H1 (cell line): ENCODE measurements around the gene PEX5L. TPM values are rescaled to one million over a fixed set of nuclear protein-coding genes. Genes with fewer than 3 reads are reported as not detected.

Source experiments
- CTCF ChIA-PET: fragments of 300-600 bp; sonication (Branson Sonifier 250); formaldehyde crosslinking; loops from one replicate; lab custom pipeline; 2021; ENCODE audit not compliant: partially characterized antibody; lab: Charles Lee
- POLR2A ChIA-PET: fragments of 300-600 bp; sonication (Branson Sonifier 250); formaldehyde crosslinking; loops from one replicate; lab custom pipeline; 2021; ENCODE audit warnings: inconsistent platforms; ENCODE audit not compliant: partially characterized antibody; lab: Charles Lee
- DNase-seq, 2 experiments: peaks; one replicate each; pipeline versions ENCODE4 v3.0.0 to v3.0.0-alpha.2; 2010 to 2022; ENCODE audit warnings: low spot score in 2 of 2, low read depth in 1 of 2, mixed read lengths in 1 of 2
- FAIRE-seq: peaks from 2 replicates; lab custom pipeline; 2011; peaks lifted over from hg19 to GRCh38; lab: Jason Lieb, UNC
- H2AFZ ChIP-seq: 2 replicates; pipeline ENCODE4 v1.8.1; 2012; ENCODE audit warnings: low read length, inconsistent platforms
- H2AK5ac ChIP-seq: 2 replicates; pipeline ENCODE4 v1.6.1; 2013; ENCODE audit warnings: low read depth, low read length
- H2BK120ac ChIP-seq: replicated peaks from 2 replicates; pipeline ENCODE3; 2013; ENCODE audit warnings: low read depth, low read length, inconsistent platforms
- H2BK12ac ChIP-seq: 2 replicates; pipeline ENCODE4 v1.6.1; 2013; ENCODE audit warnings: low read depth, low read length
- H2BK15ac ChIP-seq: 2 replicates; pipeline ENCODE4 v1.6.1; 2013; ENCODE audit warnings: low read length
- H2BK20ac ChIP-seq: 2 replicates; pipeline ENCODE4 v1.6.1; 2013; ENCODE audit warnings: low read length
- H2BK5ac ChIP-seq: 2 replicates; pipeline ENCODE4 v1.6.1; 2013; ENCODE audit warnings: low read depth, low read length
- H3K14ac ChIP-seq: 2 replicates; pipeline ENCODE4 v1.6.1; 2013; ENCODE audit warnings: inconsistent platforms; ENCODE audit not compliant: insufficient read length
- H3K18ac ChIP-seq: 2 replicates; pipeline ENCODE4 v1.6.1; 2013; ENCODE audit warnings: low read length; ENCODE audit errors: extremely low read depth
- H3K23ac ChIP-seq: 2 replicates; pipeline ENCODE4 v1.6.1; 2013; ENCODE audit warnings: inconsistent platforms; ENCODE audit not compliant: insufficient read length
- H3K23me2 ChIP-seq: 2 replicates; pipeline ENCODE4 v1.6.1; 2013; ENCODE audit warnings: low read depth, low read length
- H3K27ac ChIP-seq: 2 replicates; pipeline ENCODE4 v1.6.1; 2011; ENCODE audit warnings: low read depth, low read length, inconsistent platforms
- H3K27me3 ChIP-seq, 4 experiments: replicated peaks in 1 of 4; 1 replicate in 1 of 4; 2 replicates in 3 of 4; pipeline versions ENCODE4 v1.6.1 to v1.8.1; 2011 to 2013; ENCODE audit warnings: low read length in 3 of 4, mild to moderate bottlenecking in 3 of 4, inconsistent platforms in 2 of 4, mixed read lengths in 2 of 4, moderate library complexity in 1 of 4; ENCODE audit not compliant: control insufficient read depth in 3 of 4, insufficient read depth in 3 of 4; ENCODE audit errors: extremely low read depth in 1 of 4
- H3K36me3 ChIP-seq, 4 experiments: 2 replicates each; pipeline versions ENCODE4 v1.6.1 to v1.8.1; 2011 to 2013; ENCODE audit warnings: mild to moderate bottlenecking in 4 of 4, low read length in 3 of 4, moderate library complexity in 2 of 4, control low read depth in 1 of 4, inconsistent platforms in 1 of 4; ENCODE audit not compliant: insufficient read depth in 4 of 4, control insufficient read depth in 2 of 4
- H3K4ac ChIP-seq: replicated peaks from 2 replicates; pipeline ENCODE3; 2013; ENCODE audit warnings: low read length, low read depth, mixed read lengths, inconsistent platforms; ENCODE audit not compliant: insufficient read length
- H3K4me1 ChIP-seq, 4 experiments: replicated peaks in 1 of 4; 1 replicate in 1 of 4; 2 replicates in 3 of 4; pipeline versions ENCODE4 v1.6.1 to v1.8.1; 2011 to 2013; ENCODE audit warnings: low read length in 3 of 4, inconsistent platforms in 2 of 4, mixed read lengths in 1 of 4; ENCODE audit not compliant: insufficient read depth in 4 of 4, control insufficient read depth in 3 of 4
- H3K4me2 ChIP-seq, 2 experiments: 2 replicates each; pipeline versions ENCODE4 v1.6.1 to v1.8.1; 2011 to 2013; ENCODE audit warnings: low read depth in 2 of 2, low read length in 2 of 2, control low read depth in 1 of 2, inconsistent platforms in 1 of 2, mild to moderate bottlenecking in 1 of 2; ENCODE audit not compliant: insufficient read depth in 1 of 2
- H3K4me3 ChIP-seq, 4 experiments: fragments of 200-600, 300-600 bp in 1 of 4; sonication (generic), shearing (Covaris generic), sonication (Bioruptor Twin) in 1 of 4; 2 replicates each; pipeline versions ENCODE4 v1.5.1 to v1.8.1; 2011 to 2016; ENCODE audit warnings: low read length in 4 of 4, low read depth in 3 of 4, control low read depth in 2 of 4, inconsistent platforms in 2 of 4, mild to moderate bottlenecking in 2 of 4, mixed read lengths in 1 of 4, moderate library complexity in 1 of 4; ENCODE audit not compliant: insufficient read depth in 2 of 4; ENCODE audit errors: extremely low read depth in 1 of 4
- H3K56ac ChIP-seq: replicated peaks from 2 replicates; pipeline ENCODE3; 2013; ENCODE audit warnings: low read depth, mild to moderate bottlenecking, mixed read lengths, low read length, inconsistent platforms; ENCODE audit not compliant: insufficient read length
- H3K79me1 ChIP-seq: 2 replicates; pipeline ENCODE4 v1.6.1; 2013; ENCODE audit warnings: low read depth, low read length, control low read depth
- H3K79me2 ChIP-seq, 2 experiments: 2 replicates each; pipeline versions ENCODE4 v1.6.1 to v1.8.1; 2012 to 2013; ENCODE audit warnings: low read length in 2 of 2, mild to moderate bottlenecking in 2 of 2, inconsistent platforms in 1 of 2; ENCODE audit not compliant: insufficient read depth in 2 of 2, control insufficient read depth in 1 of 2
- H3K9ac ChIP-seq, 4 experiments: replicated peaks in 1 of 4; 1 replicate in 1 of 4; 2 replicates in 3 of 4; pipeline versions ENCODE4 v1.6.1 to v1.8.1; 2011 to 2013; ENCODE audit warnings: low read depth in 3 of 4, low read length in 3 of 4, control low read depth in 2 of 4, mild to moderate bottlenecking in 2 of 4, moderate library complexity in 2 of 4, inconsistent platforms in 1 of 4; ENCODE audit errors: extremely low read depth in 1 of 4
- H3K9me3 ChIP-seq, 2 experiments: 2 replicates each; pipeline versions ENCODE4 v1.6.1 to v1.8.1; 2012 to 2013; ENCODE audit warnings: mild to moderate bottlenecking in 2 of 2, moderate library complexity in 2 of 2, control low read depth in 1 of 2, inconsistent platforms in 1 of 2, low read depth in 1 of 2, low read length in 1 of 2, mixed read lengths in 1 of 2; ENCODE audit not compliant: insufficient read depth in 2 of 2
- H4K20me1 ChIP-seq, 2 experiments: replicated peaks in 1 of 2; 2 replicates each; pipeline versions ENCODE3 to v1.8.1; 2011 to 2013; ENCODE audit warnings: inconsistent platforms in 2 of 2, low read length in 2 of 2, mild to moderate bottlenecking in 1 of 2; ENCODE audit not compliant: insufficient read depth in 2 of 2, control insufficient read depth in 1 of 2
- H4K5ac ChIP-seq: 2 replicates; pipeline ENCODE4 v1.6.1; 2013; ENCODE audit warnings: low read length, low read depth, mixed read lengths, inconsistent platforms; ENCODE audit not compliant: insufficient read length
- H4K8ac ChIP-seq: 2 replicates; pipeline ENCODE4 v1.8.0; 2013; ENCODE audit warnings: mild to moderate bottlenecking, moderate library complexity, low read length, inconsistent platforms; ENCODE audit not compliant: insufficient read depth; ENCODE audit errors: extremely low read depth
- H4K91ac ChIP-seq: replicated peaks from 2 replicates; pipeline ENCODE3; 2013; ENCODE audit warnings: low read length, mixed read lengths, inconsistent platforms; ENCODE audit not compliant: insufficient read length
- ASH2L ChIP-seq: fragments of 200-600, 300-600 bp; sonication (generic); IDR thresholded peaks from one replicate; pipeline ENCODE4 v1.7.1; 2017; ENCODE audit warnings: low read length
- BCL11A ChIP-seq, 2 experiments: IDR thresholded peaks; one replicate each; pipeline ENCODE4 v1.6.1; 2011; ENCODE audit warnings: low read depth in 2 of 2, low read length in 2 of 2, mild to moderate bottlenecking in 2 of 2
- CHD1 ChIP-seq: IDR thresholded peaks from 2 replicates; pipeline ENCODE4 v1.6.1; 2012; ENCODE audit warnings: low read depth, low read length, improper control_type of control experiment
- CHD2 ChIP-seq: IDR thresholded peaks from 2 replicates; pipeline ENCODE4 v1.6.1; 2012; ENCODE audit warnings: low read length, improper control_type of control experiment
- CTBP2 ChIP-seq: IDR thresholded peaks from 2 replicates; pipeline ENCODE4 v1.7.0; 2011; ENCODE audit warnings: borderline replicate concordance, mild to moderate bottlenecking, moderate library complexity, mixed read lengths, low read length; ENCODE audit not compliant: insufficient read depth, insufficient read length
- HDAC2 ChIP-seq, 2 experiments: fragments of 300-600 bp in 1 of 2; sonication (generic) in 1 of 2; IDR thresholded peaks; 2 replicates each; pipeline ENCODE4 v1.6.1; 2011 to 2012; ENCODE audit warnings: low read depth in 2 of 2, low read length in 2 of 2, mild to moderate bottlenecking in 2 of 2, moderate library complexity in 2 of 2, borderline replicate concordance in 1 of 2, inconsistent platforms in 1 of 2
- KDM4A ChIP-seq: IDR thresholded peaks from one replicate; pipeline ENCODE4 v1.7.1; 2012; ENCODE audit warnings: low read depth, mild to moderate bottlenecking, moderate library complexity, low read length, inconsistent platforms; ENCODE audit not compliant: severe bottlenecking
- POLR2A ChIP-seq, 2 experiments: IDR thresholded peaks; 1 replicate in 1 of 2; 2 replicates in 1 of 2; pipeline ENCODE4 v1.6.1; 2011; ENCODE audit warnings: low read depth in 2 of 2, low read length in 2 of 2, mild to moderate bottlenecking in 2 of 2; ENCODE audit errors: control extremely low read depth in 1 of 2
- RNF2 ChIP-seq: fragments of 200-900, 300-1000 bp; sonication (generic); IDR thresholded peaks from 2 replicates; pipeline ENCODE4 v1.7.1; 2016; ENCODE audit warnings: borderline replicate concordance, low read depth, mild to moderate bottlenecking, antibody characterized with exemption, low read length; ENCODE audit not compliant: poor library complexity, severe bottlenecking; ENCODE audit errors: missing control alignments
- RXRA ChIP-seq: IDR thresholded peaks from 2 replicates; pipeline ENCODE4 v1.6.1; 2011; ENCODE audit warnings: low read depth, mild to moderate bottlenecking, low read length, moderate library complexity; ENCODE audit not compliant: insufficient read depth
- TAF7 ChIP-seq: optimal IDR thresholded peaks from 2 replicates; pipeline ENCODE3; 2011; ENCODE audit warnings: low read depth, mild to moderate bottlenecking, inconsistent platforms, low read length, moderate library complexity, borderline replicate concordance
- TEAD4 ChIP-seq: IDR thresholded peaks from 2 replicates; pipeline ENCODE4 v1.6.1; 2012; ENCODE audit warnings: low read depth, low read length, inconsistent platforms, mixed read lengths
- ZNF274 ChIP-seq: IDR thresholded peaks from 2 replicates; pipeline ENCODE4 v1.7.0; 2012; ENCODE audit warnings: low read length, borderline replicate concordance; ENCODE audit errors: extremely low read depth
- WGBS, 2 experiments: shearing (Covaris generic) in 1 of 2; methylation state at CpG; one replicate each; pipeline versions ENCODE4 v1.1.6 to v1.1.7; 2013 to 2015; ENCODE audit warnings: low lambda C conversion rate in 2 of 2, mixed read lengths in 2 of 2, inconsistent platforms in 1 of 2, low coverage in 1 of 2, missing lambda C conversion rate in 1 of 2; ENCODE audit not compliant: insufficient replicate concordance in 2 of 2, insufficient coverage in 1 of 2, insufficient read length in 1 of 2; ENCODE audit errors: extremely low coverage in 1 of 2, missing lambda C conversion rate in 1 of 2; 5-methylcytosine and 5-hydroxymethylcytosine counted together
- polyA plus RNA-seq, 7 experiments: library from polyadenylated mRNA; depleted of rRNA in 3 of 7; stranded (reverse) in 5 of 7; unstranded in 2 of 7; fragments of >200 nt in 5 of 7; fragments of 200-250 nt in 2 of 7; gene quantifications; 1 replicate in 5 of 7; 2 replicates in 1 of 7; 4 replicates in 1 of 7; pipeline versions ENCODE4 v1.2.1 to v1.2.3, GENCODE V29; 2011 to 2013; ENCODE audit warnings: missing spikeins in 2 of 7, mixed read lengths in 2 of 7
- total RNA-seq: library from RNA; stranded (reverse); fragmentation: NEBNext Ultra II Directional; extraction: Animal tissue kit (Norgen Biotek cat#: 25700); gene quantifications from 2 replicates; pipeline ENCODE4 v1.2.1, GENCODE V29; 2021
- TF ChIP-seq, protein P1 (sequence below): IDR thresholded peaks from 2 replicates; pipeline ENCODE4 v1.6.1; 2011; ENCODE audit warnings: low read depth, mild to moderate bottlenecking, low read length; ENCODE audit not compliant: insufficient read depth

PEX5L gene
- total and polyA plus RNA-seq, 2 of the 8 experiments (the other 6 are each of a cell fraction or from before 2014, with no cell fraction given) = 0.80 to 4.2 TPM

DNA sequence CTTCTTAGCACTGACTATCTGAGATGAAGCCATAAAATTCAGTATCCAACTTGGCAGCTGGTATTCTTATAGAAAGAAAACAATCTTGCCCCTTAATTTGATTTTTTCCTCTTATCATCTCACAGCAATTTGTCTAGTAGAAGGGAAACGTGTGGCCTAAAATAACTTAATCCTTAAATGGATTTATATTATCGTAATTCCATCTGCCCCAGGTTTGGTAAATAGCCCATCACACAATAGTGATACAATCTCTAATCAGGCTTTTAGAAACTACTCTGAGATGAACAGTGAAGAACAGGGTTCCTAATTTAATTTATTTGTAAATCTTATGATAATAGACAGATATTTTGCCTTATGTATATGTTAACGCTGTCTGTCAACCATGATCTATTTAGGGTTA is 24.8 kb downstream of the PEX5L start:
- Histone ChIP-seq H3K9me3 (peaks cover 10 to 21% of the 10 kb centered on the region in 2 experiments; a peak in 2 of 4 replicates), H3K23ac (no peak overlapping the region), H2BK120ac (no peak overlapping the region), H3K14ac (no peak overlapping the region), H2AK5ac (no peak overlapping the region), H2BK5ac (no peak overlapping the region), H3K27ac (no peak overlapping the region), H2BK20ac (no peak overlapping the region), H4K91ac (no peak overlapping the region), H3K4ac (no peak overlapping the region), H2AFZ (no peak overlapping the region), H4K5ac (no peak overlapping the region), H3K36me3 (peaks cover 0 to 2% (median 0%) of the 10 kb centered on the region in 4 experiments; a peak in 2 of 8 replicates), H3K27me3 (no peaks in the 10 kb centered on the region), H3K79me1 (no peaks in the 10 kb centered on the region), H3K18ac (no peak overlapping the region), H4K20me1 (no peaks in the 10 kb centered on the region), H3K9ac (no peak overlapping the region), H2BK12ac (no peak overlapping the region), H3K4me2 (no peak overlapping the region), H3K23me2 (no peaks in the 10 kb centered on the region), H3K4me3 (no peak overlapping the region), H4K8ac (no peak overlapping the region), H3K56ac (no peak overlapping the region), H2BK15ac (no peak overlapping the region), H3K4me1 (no peaks in the 10 kb centered on the region), H3K79me2 (no peaks in the 10 kb centered on the region)
- DNase-seq = no peak
- FAIRE-seq = no peak
- 84% methylated on average over 3 of the region's 3 CpGs; no CpG with 5 or more reads in 1 of the 2 experiments for whole genome bisulfite sequencing, 2 experiments
- CTCF ChIA-PET = no interaction called here
- POLR2A ChIA-PET = no interaction called here
- TF ChIP-seq POLR2A (IDR thresholded peaks at IDR 0.05; ENCODE audit: control extremely low read depth in 1 of 2, low read depth in 2 of 2, low read length in 2 of 2) (no peak), TAF7 (no peak), HDAC2 (IDR thresholded peaks at IDR 0.05; ENCODE audit: borderline replicate concordance in 1 of 2, low read depth in 2 of 2, low read length in 2 of 2) (no peak), CTBP2 (no peak), CHD2 (no peak), ASH2L (no peak), TEAD4 (no peak), RXRA (no peak), CHD1 (no peak), RNF2 (no peak), BCL11A (IDR thresholded peaks at IDR 0.05; ENCODE audit: low read depth in 2 of 2, low read length in 2 of 2) (no peak), ZNF274 (no peak), KDM4A (no peak)
- TF ChIP-seq, protein P1, sequence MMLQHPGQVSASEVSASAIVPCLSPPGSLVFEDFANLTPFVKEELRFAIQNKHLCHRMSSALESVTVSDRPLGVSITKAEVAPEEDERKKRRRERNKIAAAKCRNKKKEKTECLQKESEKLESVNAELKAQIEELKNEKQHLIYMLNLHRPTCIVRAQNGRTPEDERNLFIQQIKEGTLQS = no peak
